CD4-positive, alpha-beta T cell treated with Interleukin-4 for 4 hours (primary cell): ENCODE results near the gene CACTIN.
"Not testable (repeated sequence)": the region's sequence is repeated elsewhere in the genome, so short reads cannot be mapped to it uniquely, and the experiment has no call there.

ENCODE experiments used
- DNase-seq: peaks from one replicate; pipeline ENCODE4 v3.0.0-alpha.2; 2020

Gene CACTIN

GRCh38 chr19:3585301-3586126, 41.1 kb downstream of the CACTIN start, which contains the start of gene GIPC3:
GIPC3 (plus strand) TSS chr19:3585478; CDS start chr19:3585598, 120 bp downstream.
- DNase-seq: no peak

- not testable (repeated sequence) for DNase-seq
These were observed 42.4 kb downstream of the CACTIN start for GRCh38 chr19:3584036-3584802.

- DNase-seq: not testable (repeated sequence)
These were observed 44.8 kb downstream of the CACTIN start for GRCh38 chr19:3581792-3582191.

- no peak for DNase-seq
These were observed 46.2 kb downstream of the CACTIN start for GRCh38 chr19:3580156-3580934.

GRCh38 chr19:3578390-3578789, 48.2 kb downstream of the CACTIN start:
- DNase-seq: no peak

GRCh38 chr19:3577723-3578344, 48.8 kb downstream of the CACTIN start:
- no peak for DNase-seq

GRCh38 chr19:3576696-3577443, 49.7 kb downstream of the CACTIN start:
- DNase-seq: no peak

- no peak for DNase-seq
These were observed 50.5 kb downstream of the CACTIN start for GRCh38 chr19:3575949-3576673.

- no peak for DNase-seq
These were observed 51.3 kb downstream of the CACTIN start for GRCh38 chr19:3575260-3575741.

- DNase-seq: peak; percentile 73
These were observed 52.5 kb downstream of the CACTIN start for GRCh38 chr19:3573858-3574637.

- DNase-seq: no peak
These were observed 53.3 kb downstream of the CACTIN start for GRCh38 chr19:3573162-3573857.

- DNase-seq: no peak
These were observed 53.8 kb downstream of the CACTIN start, which contains the start of gene HMG20B for GRCh38 chr19:3572855-3573161. HMG20B (plus strand) TSS chr19:3572944; CDS start chr19:3573310, 366 bp downstream.

GRCh38 chr19:3572132-3572854, 54.3 kb downstream of the CACTIN start:
- DNase-seq: peak; percentile 100

- no peak for DNase-seq
These were observed 56.0 kb downstream of the CACTIN start for GRCh38 chr19:3570606-3571011.

- not testable (repeated sequence) for DNase-seq
These were observed 56.5 kb downstream of the CACTIN start for GRCh38 chr19:3570042-3570441.

- no peak for DNase-seq
These were observed 61.5 kb downstream of the CACTIN start for GRCh38 chr19:3565139-3565538.

- no peak for DNase-seq
These were observed 62.7 kb downstream of the CACTIN start for GRCh38 chr19:3563709-3564524.
